Measurements from ENCODE around the gene KRT14.
A peak's percentile ranks its signal among the peaks of the same experiment; 100 is the strongest.

Gene KRT14

GRCh38 chr17:41575336-41575735 lies 11.4 kb downstream of the KRT14 start:
- H3K4me3 ChIP-seq (ENCODE audit: low read depth, low read length) = no peak overlapping the region
- no peaks in the 10 kb centered on the region for H3K27me3 ChIP-seq
- no peaks in the 10 kb centered on the region for H3K9me3 ChIP-seq
- H3K36me3 ChIP-seq = no peaks in the 10 kb centered on the region
- TF ChIP-seq CTCF (IDR thresholded peaks at IDR 0.05; ENCODE audit: low read depth, low read length) = no peak
- 0 out of 2 replicates have a peak, but pooled peaks cover 7% of the 10 kb centered on the region for H3K4me1 ChIP-seq
- no peak for DNase-seq

- Histone ChIP-seq H3K4me1 (0 out of 2 replicates have a peak, but pooled peaks cover 4% of the 10 kb centered on the region), H3K27me3 (no peaks in the 10 kb centered on the region), H3K4me3 (ENCODE audit: low read depth, low read length) (no peak within 1 kb of the TSS), H3K9me3 (no peaks in the 10 kb centered on the region), H3K36me3 (no peaks in the 10 kb centered on the region)
- no peak for TF ChIP-seq CTCF (IDR thresholded peaks at IDR 0.05; ENCODE audit: low read depth, low read length)
- peak; percentile 22 for DNase-seq
These were observed 14.9 kb downstream of the KRT14 start, which contains the start of gene KRT9 for GRCh38 chr17:41571561-41572434. TSS of gene KRT9 (minus strand) at chr17:41572059. CDS start at chr17:41571992, 67 bp downstream.

- no peaks in the 10 kb centered on the region for H3K36me3 ChIP-seq
- H3K9me3 ChIP-seq = no peaks in the 10 kb centered on the region
- 0 out of 2 replicates have a peak, but pooled peaks cover 4% of the 10 kb centered on the region for H3K4me1 ChIP-seq
- no peaks in the 10 kb centered on the region for H3K27me3 ChIP-seq
- no peak overlapping the region for H3K4me3 ChIP-seq (ENCODE audit: low read depth, low read length)
- TF ChIP-seq CTCF (IDR thresholded peaks at IDR 0.05; ENCODE audit: low read depth, low read length) = no peak
- no peak for DNase-seq
These were observed 19.4 kb downstream of the KRT14 start for GRCh38 chr17:41567317-41567716.

- DNase-seq = no peak
- no peak for TF ChIP-seq CTCF (IDR thresholded peaks at IDR 0.05; ENCODE audit: low read depth, low read length)
- no peaks in the 10 kb centered on the region for H3K4me1 ChIP-seq
- no peak overlapping the region for H3K4me3 ChIP-seq (ENCODE audit: low read depth, low read length)
- no peaks in the 10 kb centered on the region for H3K9me3 ChIP-seq
- no peaks in the 10 kb centered on the region for H3K36me3 ChIP-seq
- H3K27me3 ChIP-seq = no peaks in the 10 kb centered on the region
These were observed 21.4 kb downstream of the KRT14 start for GRCh38 chr17:41565338-41565737.

- no peaks in the 10 kb centered on the region for H3K27me3 ChIP-seq
- H3K9me3 ChIP-seq = no peaks in the 10 kb centered on the region
- no peak for DNase-seq
- no peak overlapping the region for H3K4me3 ChIP-seq (ENCODE audit: low read depth, low read length)
- no peaks in the 10 kb centered on the region for H3K36me3 ChIP-seq
- H3K4me1 ChIP-seq = 0 out of 2 replicates have a peak, but pooled peaks cover 5% of the 10 kb centered on the region
- no peak for TF ChIP-seq CTCF (IDR thresholded peaks at IDR 0.05; ENCODE audit: low read depth, low read length)
These were observed 23.0 kb downstream of the KRT14 start for GRCh38 chr17:41563607-41564170.

- TF ChIP-seq CTCF (IDR thresholded peaks at IDR 0.05; ENCODE audit: low read depth, low read length) = no peak
- Histone ChIP-seq H3K9me3 (no peaks in the 10 kb centered on the region), H3K4me3 (ENCODE audit: low read depth, low read length) (no peak overlapping the region), H3K36me3 (no peaks in the 10 kb centered on the region), H3K27me3 (no peaks in the 10 kb centered on the region), H3K4me1 (0 out of 2 replicates have a peak, but pooled peaks cover 5% of the 10 kb centered on the region)
- no peak for DNase-seq
These were observed 25.1 kb downstream of the KRT14 start for GRCh38 chr17:41561554-41561953.

Data from BE2C (cell line).